ENCODE results near the gene ZNF320. TPM values are rescaled to one million over a fixed set of nuclear protein-coding genes. Genes with fewer than 3 reads are reported as not detected.

Gene ZNF320
- total RNA-seq, 1 donor from 2014 or later = 51.1 TPM

Other genes starting within 250 kb of the ZNF320 start
- 27.9 TPM for gene ZNF611, start 162.6 kb downstream of the ZNF320 start, total RNA-seq
- gene ZNF600, start 110.8 kb downstream of the ZNF320 start, total RNA-seq = 23.0 TPM
- 22.3 TPM for gene ZNF28, start 76.0 kb downstream of the ZNF320 start, total RNA-seq
- 37.2 TPM for gene ZNF468, start 40.0 kb downstream of the ZNF320 start, total RNA-seq
- 52.4 TPM for gene ZNF888, start 25.8 kb upstream of the ZNF320 start, total RNA-seq
- gene ZNF816, start 65.2 kb upstream of the ZNF320 start, total RNA-seq = 25.1 TPM
- 0.78 TPM for gene ERVV-1, start 116.3 kb upstream of the ZNF320 start, total RNA-seq
- gene ERVV-2, start 147.1 kb upstream of the ZNF320 start, total RNA-seq = not detected
- 65.1 TPM for gene ZNF160, start 205.8 kb upstream of the ZNF320 start, total RNA-seq
- 15.1 TPM for gene ZNF415, start 235.3 kb upstream of the ZNF320 start, total RNA-seq